K562 (cell line): ENCODE results near the gene LZTS3. TPM values are rescaled to one million over a fixed set of nuclear protein-coding genes. Genes with fewer than 3 reads are reported as not detected.

Experiments used
- ATAC-seq: fragments of 200-7000 bp; cut with Tn5 transposase; 3 replicates; pipeline ENCODE4 v1.9.1; 2020; ENCODE audit warnings: moderate library complexity
- BruUV-seq: library from RNA; stranded (reverse); fragments of 400-500 nt; replicated peaks from 2 replicates; lab custom pipeline; 2021; lab: Mats Ljungman, UMichigan
- CTCF ChIA-PET: fragments of 300-600 bp; formaldehyde crosslinking; extraction: SDS; loops from one replicate; lab custom pipeline; 2021; ENCODE audit warnings: low intra/inter-chr PET ratio; lab: Yijun Ruan, JAX
- POLR2A ChIA-PET: fragments of 300-600, 350-650 bp; sonication (Branson Sonifier 250); formaldehyde crosslinking; extraction: SDS; loops from one replicate; lab custom pipeline; 2021; ENCODE audit warnings: antibody characterized with exemption, inconsistent platforms; lab: Yijun Ruan, JAX
- DNase-seq, 4 experiments: peaks; one replicate each; pipeline versions ENCODE4 v3.0.0 to v3.0.0-alpha.2; 2011 to 2018; ENCODE audit warnings: low spot score in 3 of 4, mixed read lengths in 3 of 4; ENCODE audit errors: extremely low read depth in 1 of 4
- FAIRE-seq: peaks from 2 replicates; lab custom pipeline; 2011; peaks lifted over from hg19 to GRCh38; lab: Jason Lieb, UNC
- H2AFZ ChIP-seq: 2 replicates; pipeline ENCODE4 v1.6.0; 2011; ENCODE audit warnings: low read depth, low read length, control low read depth, inconsistent platforms
- H3K27ac ChIP-seq: fragments of 200-600 bp; 3 replicates; pipeline ENCODE4 v1.8.0; 2011; ENCODE audit warnings: low read depth, mild to moderate bottlenecking, control low read depth, inconsistent platforms, low read length, moderate library complexity, mixed read lengths; ENCODE audit errors: extremely low read depth
- H3K27me3 ChIP-seq, 2 experiments: fragments of 300-600 bp in 1 of 2; 2 replicates in 1 of 2; 3 replicates in 1 of 2; pipeline versions ENCODE4 v1.6.0 to v1.8.0; 2011; ENCODE audit warnings: inconsistent platforms in 2 of 2, low read length in 2 of 2, mild to moderate bottlenecking in 1 of 2, mixed read lengths in 1 of 2, moderate library complexity in 1 of 2; ENCODE audit not compliant: control insufficient read depth in 2 of 2, insufficient read depth in 2 of 2
- H3K36me3 ChIP-seq: fragments of 300-600 bp; 3 replicates; pipeline ENCODE4 v1.8.0; 2011; ENCODE audit warnings: mild to moderate bottlenecking, low read length, inconsistent platforms; ENCODE audit not compliant: control insufficient read depth, insufficient read depth
- H3K4me1 ChIP-seq, 2 experiments: fragments of 200-600 bp in 1 of 2; replicated peaks in 1 of 2; 2 replicates in 1 of 2; 3 replicates in 1 of 2; pipeline versions ENCODE4 v1.5.1 to v1.8.0; 2011; ENCODE audit warnings: inconsistent platforms in 2 of 2, low read length in 2 of 2, mild to moderate bottlenecking in 1 of 2, mixed read lengths in 1 of 2, moderate library complexity in 1 of 2; ENCODE audit not compliant: control insufficient read depth in 2 of 2, insufficient read depth in 2 of 2
- H3K4me2 ChIP-seq: 2 replicates; pipeline ENCODE4 v1.6.1; 2011; ENCODE audit warnings: low read length, control low read depth, inconsistent platforms, mixed read lengths; ENCODE audit not compliant: insufficient read depth
- H3K4me3 ChIP-seq: fragments of 200-600 bp; sonication (generic), shearing (Covaris generic); 2 replicates; pipeline ENCODE4 v1.5.1; 2016; ENCODE audit warnings: control low read depth, inconsistent platforms
- H3K79me2 ChIP-seq: fragments of 200-600 bp; 3 replicates; pipeline ENCODE4 v1.8.0; 2011; ENCODE audit warnings: low read length, inconsistent platforms; ENCODE audit not compliant: control insufficient read depth, insufficient read depth
- H3K9ac ChIP-seq, 2 experiments: 2 replicates each; pipeline versions ENCODE4 v1.6.0 to v1.6.1; 2011; ENCODE audit warnings: low read depth in 2 of 2, low read length in 2 of 2, control low read depth in 1 of 2, inconsistent platforms in 1 of 2, mild to moderate bottlenecking in 1 of 2, mixed read lengths in 1 of 2; ENCODE audit not compliant: insufficient read depth in 1 of 2
- H3K9me1 ChIP-seq: one replicate; pipeline ENCODE4 v1.6.0; 2011; ENCODE audit warnings: inconsistent platforms, mild to moderate bottlenecking, low read length, moderate library complexity; ENCODE audit not compliant: control insufficient read depth, insufficient read depth
- H3K9me3 ChIP-seq: replicated peaks from 2 replicates; pipeline ENCODE4 v1.5.1; 2011; ENCODE audit warnings: low read depth, low read length, inconsistent platforms; ENCODE audit not compliant: control insufficient read depth, insufficient read depth
- H4K20me1 ChIP-seq: replicated peaks from 2 replicates; pipeline ENCODE4 v1.6.1; 2011; ENCODE audit warnings: low read length, inconsistent platforms, mixed read lengths; ENCODE audit not compliant: control insufficient read depth, insufficient read depth
- BRF1 ChIP-seq: IDR thresholded peaks from 3 replicates; pipeline ENCODE4 v1.6.1; 2011; ENCODE audit warnings: borderline replicate concordance, mild to moderate bottlenecking; ENCODE audit not compliant: insufficient read length; ENCODE audit errors: extremely low read depth
- EWSR1 ChIP-seq: fragments of 450-650 bp; IDR thresholded peaks from 2 replicates; pipeline ENCODE4 v1.6.1; 2018; ENCODE audit warnings: borderline replicate concordance, mild to moderate bottlenecking, low read depth, moderate library complexity; ENCODE audit not compliant: partially characterized antibody
- GTF2E2 ChIP-seq: fragments of 200-800 bp; sonication (Bioruptor generic); IDR thresholded peaks from 2 replicates; pipeline ENCODE4 v1.6.1; 2016; ENCODE audit warnings: missing genetic modification characterization, missing compliant biosample characterization
- HOXB6 ChIP-seq: fragments of 250-450 bp; sonication (Bioruptor Pico); IDR thresholded peaks from 2 replicates; pipeline ENCODE4 v1.5.1; 2022; ENCODE audit warnings: mild to moderate bottlenecking, borderline replicate concordance
- JUND ChIP-seq, 2 experiments: IDR thresholded peaks; 2 replicates in 1 of 2; 3 replicates in 1 of 2; pipeline ENCODE4 v1.6.1; 2011; ENCODE audit warnings: borderline replicate concordance in 2 of 2, low read depth in 2 of 2, low read length in 2 of 2, improper control_type of control experiment in 1 of 2, missing biosample characterization in 1 of 2, missing genetic modification characterization in 1 of 2, missing genetic modification reagents in 1 of 2
- L3MBTL2 ChIP-seq: fragments of 450-650 bp; IDR thresholded peaks from 2 replicates; pipeline ENCODE4 v1.6.1; 2016; ENCODE audit warnings: mild to moderate bottlenecking, moderate library complexity
- MAFK ChIP-seq: IDR thresholded peaks from 2 replicates; pipeline ENCODE4 v1.6.1; 2011; ENCODE audit warnings: low read length, improper control_type of control experiment
- WHSC1 ChIP-seq: IDR thresholded peaks from one replicate; pipeline ENCODE4 v1.6.1; 2012; ENCODE audit warnings: low read length, control low read depth, inconsistent platforms
- ZC3H8 ChIP-seq: fragments of 450-650 bp; IDR thresholded peaks from 2 replicates; pipeline ENCODE4 v1.6.1; 2017
- ZEB2 ChIP-seq: fragments of 450-650 bp; IDR thresholded peaks from 2 replicates; pipeline ENCODE4 v1.6.1; 2016
- WGBS: fragments of 100-300 bp; shearing (Covaris generic); methylation state at CpG from one replicate; pipeline ENCODE4 v1.1.6; 2016; ENCODE audit warnings: low coverage, mixed read lengths; ENCODE audit not compliant: insufficient coverage; ENCODE audit errors: missing lambda C conversion rate; 5-methylcytosine and 5-hydroxymethylcytosine counted together
- in situ Hi-C: fragments of 300-500 bp; cut with MboI; formaldehyde crosslinking; loops from 4 replicates; pipeline ENCODE4 v1.15.0; 2018; ENCODE audit warnings: inconsistent platforms, mixed read lengths
- intact Hi-C: fragments of 100-400 bp; cut with micrococcal nuclease; formaldehyde crosslinking; loops from 2 replicates; pipeline ENCODE4 v1.14.2; 2022
- polyA plus RNA-seq, 8 experiments: library from polyadenylated mRNA; depleted of rRNA in 4 of 8; stranded (reverse) in 5 of 8; unstranded in 3 of 8; fragments of >200 nt; fragmentation: Nextera tagmentation in 2 of 8; fragmentation: Illumina TruSeq in 1 of 8; extraction: Ambion mirVana in 2 of 8; extraction: Trizol in 1 of 8; gene quantifications; 2 replicates each; pipeline versions ENCODE4 v1.2.1 to v1.2.3, GENCODE V29; 2011 to 2014; ENCODE audit warnings: inconsistent platforms in 1 of 8, missing spikeins in 1 of 8
- total RNA-seq, 7 experiments: library from RNA; depleted of rRNA in 6 of 7; stranded (reverse); fragments of >200 nt in 6 of 7; fragmentation: Illumina TruSeq in 2 of 7; extraction: Trizol in 2 of 7; gene quantifications; 2 replicates each; pipeline versions ENCODE4 v1.2.1 to v1.2.3, GENCODE V29; 2011 to 2021; ENCODE audit warnings: low replicate concordance in 1 of 7
- TF ChIP-seq, protein P1 (sequence below): fragments of 250-450 bp; sonication (Bioruptor Pico); IDR thresholded peaks from 2 replicates; pipeline ENCODE4 v1.8.0; 2022; ENCODE audit warnings: inconsistent platforms
- TF ChIP-seq, protein P2 (sequence below): fragments of 450-650 bp; conservative IDR thresholded peaks from 2 replicates; pipeline ENCODE4 v1.6.1; 2016; ENCODE audit warnings: missing genetic modification characterization, low read depth, mild to moderate bottlenecking, missing compliant biosample characterization, moderate library complexity

Gene LZTS3
- total and polyA plus RNA-seq, 9 of the 15 experiments (the other 6 are each of a cell fraction or from before 2014, with no cell fraction given) = 0.07 to 2.9 (median 2.0) TPM

DNA sequence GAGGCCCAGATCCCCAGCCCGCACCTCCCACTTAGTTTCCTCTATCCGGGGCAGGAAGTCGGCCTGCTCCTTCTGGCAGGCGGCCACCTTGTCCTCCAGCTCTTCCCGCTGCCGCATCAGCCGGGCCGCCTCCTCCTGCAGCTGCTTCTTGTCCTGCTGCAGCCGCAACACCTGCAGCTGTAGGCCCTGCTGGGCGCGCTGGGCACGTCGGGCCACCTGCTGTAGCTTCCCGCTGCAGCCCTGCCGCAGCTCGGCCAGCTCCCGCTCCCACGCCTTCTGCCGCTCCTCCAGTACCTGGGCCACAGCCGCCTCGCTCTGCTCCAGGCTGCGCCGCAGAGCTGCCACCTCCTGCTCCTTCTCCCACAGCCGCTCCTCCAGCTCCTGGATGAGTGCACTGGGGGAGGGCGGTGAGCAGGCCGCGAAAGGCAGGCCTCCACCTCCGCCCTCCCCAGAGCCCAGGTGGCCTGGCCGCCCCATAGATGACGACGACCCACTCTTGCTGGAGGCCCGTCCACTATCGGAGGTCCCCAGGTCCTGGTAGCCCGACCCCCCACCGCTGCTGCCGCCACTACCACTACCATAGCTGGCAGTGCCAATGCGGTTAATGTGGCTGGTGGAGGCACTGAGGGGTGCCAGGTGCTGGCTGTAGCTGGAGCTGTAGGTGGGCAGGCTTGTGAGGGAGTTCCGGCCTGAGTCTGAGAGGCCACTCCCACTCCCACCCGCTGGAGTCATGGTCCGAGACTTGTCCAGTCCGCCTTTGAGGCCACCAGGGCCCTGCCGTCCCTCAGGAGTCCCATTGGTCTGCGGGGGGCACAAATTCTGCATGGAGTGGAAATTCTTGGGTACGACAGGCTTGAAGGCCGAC, 7.6 kb downstream of the LZTS3 start:
- Histone ChIP-seq H3K9me3 (no peaks in the 10 kb centered on the region), H3K4me1 (peaks cover 0 to 42% of the 10 kb centered on the region in 2 experiments; a peak in 2 of 5 replicates), H2AFZ (no peak overlapping the region), H3K4me3 (no peak overlapping the region), H3K27ac (no peak overlapping the region), H3K79me2 (no peaks in the 10 kb centered on the region), H3K27me3 (no peaks in the 10 kb centered on the region), H3K4me2 (no peak overlapping the region), H4K20me1 (no peaks in the 10 kb centered on the region), H3K9ac (no peak overlapping the region), H3K36me3 (no peaks in the 10 kb centered on the region), H3K9me1 (no peaks in the 10 kb centered on the region)
- POLR2A ChIA-PET = no interaction called here
- in situ Hi-C loops = no loop called here
- TF ChIP-seq, protein P1, sequence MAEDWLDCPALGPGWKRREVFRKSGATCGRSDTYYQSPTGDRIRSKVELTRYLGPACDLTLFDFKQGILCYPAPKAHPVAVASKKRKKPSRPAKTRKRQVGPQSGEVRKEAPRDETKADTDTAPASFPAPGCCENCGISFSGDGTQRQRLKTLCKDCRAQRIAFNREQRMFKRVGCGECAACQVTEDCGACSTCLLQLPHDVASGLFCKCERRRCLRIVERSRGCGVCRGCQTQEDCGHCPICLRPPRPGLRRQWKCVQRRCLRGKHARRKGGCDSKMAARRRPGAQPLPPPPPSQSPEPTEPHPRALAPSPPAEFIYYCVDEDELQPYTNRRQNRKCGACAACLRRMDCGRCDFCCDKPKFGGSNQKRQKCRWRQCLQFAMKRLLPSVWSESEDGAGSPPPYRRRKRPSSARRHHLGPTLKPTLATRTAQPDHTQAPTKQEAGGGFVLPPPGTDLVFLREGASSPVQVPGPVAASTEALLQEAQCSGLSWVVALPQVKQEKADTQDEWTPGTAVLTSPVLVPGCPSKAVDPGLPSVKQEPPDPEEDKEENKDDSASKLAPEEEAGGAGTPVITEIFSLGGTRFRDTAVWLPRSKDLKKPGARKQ (CRISPR knock-in tag) = no peak
- TF ChIP-seq MAFK (no peak), HOXB6 (CRISPR knock-in tag) (no peak), ZC3H8 (no peak), GTF2E2 (no peak), L3MBTL2 (no peak), JUND (IDR thresholded peaks at IDR 0.05; ENCODE audit: borderline replicate concordance, low read depth, low read length) (no peak), JUND (tag; IDR thresholded peaks at IDR 0.05; ENCODE audit: borderline replicate concordance, low read depth, low read length) (no peak), ZEB2 (no peak), EWSR1 (no peak), BRF1 (no peak), WHSC1 (no peak)
- TF ChIP-seq, protein P2, sequence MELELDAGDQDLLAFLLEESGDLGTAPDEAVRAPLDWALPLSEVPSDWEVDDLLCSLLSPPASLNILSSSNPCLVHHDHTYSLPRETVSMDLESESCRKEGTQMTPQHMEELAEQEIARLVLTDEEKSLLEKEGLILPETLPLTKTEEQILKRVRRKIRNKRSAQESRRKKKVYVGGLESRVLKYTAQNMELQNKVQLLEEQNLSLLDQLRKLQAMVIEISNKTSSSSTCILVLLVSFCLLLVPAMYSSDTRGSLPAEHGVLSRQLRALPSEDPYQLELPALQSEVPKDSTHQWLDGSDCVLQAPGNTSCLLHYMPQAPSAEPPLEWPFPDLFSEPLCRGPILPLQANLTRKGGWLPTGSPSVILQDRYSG (tag) = no peak
- CTCF ChIA-PET = no interaction called here
- ATAC-seq = no peak
- BruUV-seq = no TSS peak
- no peak for FAIRE-seq
- no peak for DNase-seq
- 72% methylated on average over 17 of the region's 45 CpGs for WGBS
- intact Hi-C loops = no loop called here
